ENCODE data around the gene DDX46.
"Not testable (repeated sequence)": the region's sequence is repeated elsewhere in the genome, so short reads cannot be mapped to it uniquely, and the experiment has no call there.

The DDX46 gene

DNA sequence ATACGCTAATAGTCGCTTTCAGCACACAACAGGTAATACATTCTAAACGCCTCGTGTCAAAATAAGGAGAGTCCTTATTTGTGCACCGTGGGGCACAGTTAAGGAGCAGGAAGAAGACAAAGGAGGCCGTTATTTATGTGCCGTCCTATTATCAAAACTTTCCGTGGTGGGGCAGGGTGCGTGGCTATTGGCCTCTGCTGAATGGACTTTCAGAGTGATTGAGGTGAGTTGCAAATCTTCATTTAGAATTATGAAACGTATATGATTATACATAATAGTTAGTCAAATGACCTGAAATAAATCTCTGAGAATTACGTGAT is 88.0 kb downstream of the DDX46 start:
- no peak for DNase-seq

DNA sequence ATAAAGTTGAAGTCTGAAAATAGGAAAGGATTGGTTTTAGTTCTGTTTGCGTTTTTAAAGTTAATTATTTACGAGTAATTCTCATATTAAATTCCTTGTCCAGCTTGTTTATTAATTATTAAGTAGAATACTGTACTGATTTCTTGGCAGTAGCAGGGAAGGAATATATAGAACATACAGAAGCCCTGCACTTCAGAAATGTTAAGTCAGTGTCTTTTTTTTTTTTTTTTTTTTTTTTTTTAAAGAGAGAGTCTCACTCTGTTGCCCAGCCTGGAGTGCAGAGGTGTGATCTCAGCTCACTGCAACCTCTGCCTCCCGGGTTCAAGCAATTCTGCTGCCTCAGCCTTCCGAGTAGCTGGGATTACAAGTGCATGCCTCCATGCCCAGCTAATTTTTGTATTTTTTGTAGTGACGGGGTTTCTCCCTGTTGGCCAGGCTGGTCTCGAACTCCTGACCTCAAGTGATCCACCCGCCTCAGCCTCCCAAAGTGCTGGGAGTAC is 90.9 kb downstream of the DDX46 start:
- not testable (repeated sequence) for DNase-seq

DNA sequence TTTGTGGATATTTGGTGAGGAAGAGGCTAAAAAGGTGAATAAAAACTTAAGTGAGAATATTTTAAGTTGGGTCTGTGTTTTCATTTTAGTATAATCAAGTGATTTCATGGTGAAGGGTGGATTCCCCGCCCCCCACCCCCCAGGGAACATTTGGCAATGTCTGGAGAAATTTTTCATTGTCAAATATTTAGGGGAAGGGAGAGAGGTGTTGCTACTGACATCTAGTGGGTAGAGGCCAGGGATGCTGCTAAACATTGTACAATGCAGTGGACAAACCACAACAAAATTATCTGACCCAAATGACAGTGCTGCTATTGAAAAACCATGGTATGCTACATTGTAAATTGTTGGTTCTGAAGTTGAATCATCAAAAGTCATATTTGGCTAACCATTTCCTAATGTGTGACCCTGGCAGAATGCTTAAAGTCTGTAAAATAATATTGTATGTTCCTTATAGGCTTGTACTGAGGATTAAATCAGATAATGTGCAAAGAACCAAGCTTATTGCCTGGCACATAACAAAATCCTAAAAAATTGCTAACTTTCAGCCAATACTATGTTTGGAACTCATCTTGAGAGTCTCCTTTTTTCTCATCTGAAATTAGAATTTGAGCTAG is 92.8 kb downstream of the DDX46 start:
- no peak for DNase-seq

DNA sequence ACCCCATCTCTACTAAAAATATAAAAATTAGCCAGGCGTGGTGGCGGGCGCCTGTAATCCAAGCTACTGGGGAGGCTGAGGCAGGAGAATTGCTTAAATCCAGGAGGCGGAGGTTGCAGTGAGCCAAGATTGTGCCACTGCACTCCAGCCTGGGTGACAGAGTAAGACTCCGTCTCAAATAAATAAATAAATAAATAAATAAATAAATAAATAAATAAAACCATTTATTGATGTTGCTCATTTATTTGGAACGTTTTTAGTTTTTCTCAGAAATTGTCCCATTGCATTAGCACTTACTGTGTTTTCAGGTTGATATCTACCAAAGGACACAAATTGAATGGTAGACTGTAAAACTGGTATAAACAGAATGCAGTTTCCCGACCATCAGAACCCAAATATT is 97.9 kb downstream of the DDX46 start:
- DNase-seq: not testable (repeated sequence)

DNA sequence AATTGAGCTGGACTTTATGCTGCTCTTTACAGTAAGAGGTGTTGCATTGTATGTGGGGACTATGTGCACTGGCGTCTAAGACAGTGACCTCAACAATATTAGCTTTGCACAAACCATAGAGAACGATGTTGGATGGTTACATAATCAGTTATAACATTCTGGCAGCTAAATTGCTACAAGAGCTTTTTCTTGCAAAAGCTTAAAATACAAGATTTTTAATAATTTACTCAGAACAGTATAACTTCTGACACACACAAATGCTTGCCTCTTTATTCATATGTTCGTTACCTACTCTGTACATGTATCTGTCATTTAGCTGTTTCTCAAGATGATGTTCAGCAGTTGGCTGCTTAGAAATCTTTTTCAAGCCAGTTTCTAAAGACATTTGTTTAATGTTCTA is 98.8 kb downstream of the DDX46 start:
- DNase-seq: no peak

DNA sequence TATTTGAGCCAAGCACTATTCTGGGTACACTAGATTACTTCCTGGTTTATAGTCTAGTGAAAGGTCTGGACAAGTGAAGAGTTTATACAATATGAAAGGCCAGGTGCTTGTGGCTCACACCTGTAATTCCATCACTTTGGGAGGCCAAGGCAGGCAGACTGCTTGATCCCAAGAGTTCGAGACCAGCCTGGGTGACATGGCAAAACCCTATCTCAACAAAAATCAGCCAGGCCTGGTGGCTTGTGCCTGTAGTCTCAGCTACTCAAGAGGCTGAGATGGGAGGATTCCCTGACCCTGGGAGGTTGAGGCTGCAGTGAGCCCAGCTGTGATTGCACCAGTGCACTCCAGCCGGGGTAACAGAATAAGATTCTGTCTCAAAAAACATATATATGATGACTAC is 106.1 kb downstream of the DDX46 start:
- no peak for DNase-seq

DNA sequence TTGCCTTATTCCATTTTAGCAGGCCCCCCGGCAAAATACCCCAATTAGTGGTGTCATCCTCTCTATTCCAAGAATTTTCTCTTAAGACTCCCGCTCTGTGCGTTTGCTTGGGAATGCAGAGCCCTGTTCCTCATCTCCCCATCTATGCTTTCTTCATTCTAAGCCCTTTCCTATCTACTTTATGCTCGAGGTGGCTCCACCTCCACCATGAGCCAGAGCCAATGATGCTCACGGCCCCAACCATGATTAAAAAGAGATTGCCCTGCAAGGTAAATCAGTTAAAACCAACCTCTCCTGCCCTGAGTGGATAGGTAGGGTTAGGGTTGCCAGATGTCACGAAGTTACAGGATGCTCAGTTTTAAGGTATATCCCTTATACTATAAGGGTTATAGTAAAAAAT is 114.9 kb downstream of the DDX46 start:
- DNase-seq: no peak

DNA sequence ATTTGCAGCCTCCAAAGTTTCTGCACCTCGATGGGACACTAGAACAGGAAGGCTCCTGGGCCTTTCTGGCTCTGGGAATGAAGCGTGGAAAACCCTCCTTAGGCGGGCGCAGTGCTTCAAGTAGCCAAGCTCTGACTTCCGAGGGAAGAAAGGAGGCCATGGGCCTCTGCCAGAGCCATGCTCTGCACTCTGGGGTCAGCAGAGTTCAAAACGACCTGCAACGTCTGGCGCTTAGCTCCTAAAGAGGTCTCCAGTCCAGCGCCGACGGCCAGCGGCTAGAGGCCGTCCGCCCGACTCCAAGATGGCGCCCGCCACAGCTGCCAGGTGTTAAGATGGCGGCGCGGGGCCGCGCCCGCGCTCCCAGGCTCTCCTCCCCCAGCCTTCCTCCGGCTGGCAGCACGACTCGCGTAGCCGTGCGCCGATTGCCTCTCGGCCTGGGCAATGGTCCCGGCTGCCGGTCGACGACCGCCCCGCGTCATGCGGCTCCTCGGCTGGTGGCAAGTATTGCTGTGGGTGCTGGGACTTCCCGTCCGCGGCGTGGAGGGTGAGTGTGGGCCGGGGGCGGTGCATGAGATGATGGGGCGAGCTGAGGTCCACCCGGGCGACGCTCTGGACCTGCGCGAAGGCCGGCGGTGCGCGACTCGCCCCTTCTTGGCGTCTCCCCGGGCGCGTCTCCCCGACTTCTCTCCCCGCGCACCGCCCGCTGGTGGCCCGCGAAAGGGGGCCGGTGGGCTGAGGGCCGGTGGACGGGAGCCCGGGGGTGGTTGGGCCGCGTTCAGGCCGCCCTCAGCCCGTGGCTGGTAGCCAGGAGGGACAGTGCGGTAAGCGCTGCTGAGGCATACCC is 115.6 kb downstream of the DDX46 start, which contains the start of gene TXNDC15:
Gene TXNDC15 (plus strand): TSS at position 385 of the 844 bp plus-strand sequence. CDS start 57 bp downstream, at position 442.
- peak; percentile 3 for DNase-seq

DNA sequence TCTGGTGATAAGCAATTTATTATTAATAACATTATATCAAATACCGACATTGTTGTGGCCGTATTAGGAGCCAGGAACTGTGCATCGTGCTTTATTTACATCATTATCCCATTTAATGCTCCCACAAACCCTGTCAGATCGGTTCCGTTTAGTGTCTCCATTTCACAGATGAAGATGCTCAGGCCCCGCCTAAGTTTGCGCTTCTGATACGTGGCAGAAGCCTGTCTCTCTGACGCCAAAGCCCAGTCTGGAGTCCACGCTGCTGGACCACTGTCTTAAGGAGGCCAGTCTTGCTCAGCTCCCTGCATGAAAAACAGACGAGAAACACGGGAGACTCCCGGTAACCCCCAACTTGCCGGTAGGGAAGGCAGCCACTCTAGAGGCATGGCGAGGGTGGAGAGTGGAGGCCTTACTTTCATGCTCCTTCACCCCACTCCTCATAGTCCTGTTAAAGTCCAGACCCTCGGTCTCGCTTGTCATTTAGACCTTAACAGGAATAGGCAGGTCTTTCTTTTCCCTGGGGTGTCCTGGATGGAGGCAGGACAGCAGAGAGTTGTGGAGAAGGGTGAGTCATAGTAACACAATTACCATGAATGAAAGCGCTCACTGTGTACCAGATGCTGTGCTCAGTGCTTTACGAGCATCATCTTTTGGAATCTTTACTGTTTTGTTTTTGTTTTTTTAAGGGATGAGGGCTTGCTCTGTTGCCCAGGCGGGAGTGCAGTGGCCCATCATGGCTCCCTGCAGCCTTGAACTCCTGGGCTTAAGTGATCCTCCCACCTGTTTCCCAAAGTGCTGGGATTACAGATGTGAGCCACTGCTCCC is 116.5 kb downstream of the DDX46 start:
- no peak for DNase-seq

DNA sequence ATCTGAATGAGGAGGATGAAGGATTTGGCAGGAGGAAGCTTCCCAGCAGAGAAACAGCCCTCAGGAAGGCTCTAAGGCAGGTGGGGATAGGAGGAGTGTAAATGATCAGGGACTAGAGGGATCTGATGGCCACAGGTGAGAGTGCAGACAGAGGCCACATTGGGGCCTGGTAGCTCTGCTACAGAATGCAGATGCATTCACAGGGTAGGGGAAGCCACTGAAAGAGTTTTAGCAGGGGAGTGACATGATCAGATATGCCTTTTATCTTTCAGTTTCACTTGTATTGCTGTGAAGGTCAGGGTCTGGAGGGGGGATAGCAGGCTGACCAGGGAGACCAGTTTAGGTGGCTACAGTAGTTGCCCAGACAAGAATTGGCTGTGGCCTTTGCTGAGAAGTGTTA is 118.6 kb downstream of the DDX46 start:
- DNase-seq: no peak

DNA sequence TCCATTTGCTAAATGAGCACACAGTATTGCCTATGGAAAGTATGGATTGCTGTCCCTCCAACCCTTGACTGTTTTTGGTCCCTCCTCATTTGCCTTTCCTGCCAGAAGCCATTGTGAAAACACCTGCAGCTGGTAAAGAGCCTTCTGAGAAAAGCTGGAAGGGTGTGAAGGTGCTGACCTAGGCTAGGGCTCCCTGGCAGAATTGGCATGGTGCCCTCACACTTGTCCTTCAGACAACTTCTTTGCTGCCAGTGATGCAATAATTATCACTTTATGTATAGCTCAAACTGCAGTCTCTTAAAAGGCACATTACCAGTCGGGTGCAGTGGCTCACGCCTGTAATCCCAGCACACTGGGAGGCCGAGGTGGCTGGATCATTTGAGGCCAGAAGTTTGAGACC is 119.8 kb downstream of the DDX46 start:
- DNase-seq: no peak

DNA sequence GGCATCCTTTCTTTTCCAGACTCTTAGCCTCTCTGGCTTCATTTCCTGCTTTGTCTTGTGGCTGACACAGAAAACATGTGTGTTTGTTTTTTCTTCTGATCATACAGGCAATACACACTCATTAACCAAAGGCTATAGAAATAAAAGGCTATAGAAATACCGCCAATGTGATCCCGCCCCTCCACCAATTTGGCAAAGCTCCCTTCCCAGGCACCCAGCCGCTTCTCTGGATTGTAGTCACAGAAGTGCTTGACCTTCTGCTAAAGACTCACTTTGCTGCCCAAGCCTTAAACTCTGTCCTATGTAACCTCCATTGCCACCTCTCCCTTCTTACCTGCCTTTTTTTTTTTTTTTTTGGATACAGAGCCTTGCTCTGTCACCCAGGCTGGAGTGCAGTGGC is 120.9 kb downstream of the DDX46 start:
- DNase-seq: no peak
